ENCODE measurements around the gene PLEKHH1. TPM values are rescaled to one million over a fixed set of nuclear protein-coding genes. Genes with fewer than 3 reads are reported as not detected.

The PLEKHH1 gene
- total and polyA plus RNA-seq, 9 of the 15 experiments (the other 6 are each of a cell fraction or from before 2014, with no cell fraction given), result 0.76 to 5.9 (median 2.9) TPM

DNA sequence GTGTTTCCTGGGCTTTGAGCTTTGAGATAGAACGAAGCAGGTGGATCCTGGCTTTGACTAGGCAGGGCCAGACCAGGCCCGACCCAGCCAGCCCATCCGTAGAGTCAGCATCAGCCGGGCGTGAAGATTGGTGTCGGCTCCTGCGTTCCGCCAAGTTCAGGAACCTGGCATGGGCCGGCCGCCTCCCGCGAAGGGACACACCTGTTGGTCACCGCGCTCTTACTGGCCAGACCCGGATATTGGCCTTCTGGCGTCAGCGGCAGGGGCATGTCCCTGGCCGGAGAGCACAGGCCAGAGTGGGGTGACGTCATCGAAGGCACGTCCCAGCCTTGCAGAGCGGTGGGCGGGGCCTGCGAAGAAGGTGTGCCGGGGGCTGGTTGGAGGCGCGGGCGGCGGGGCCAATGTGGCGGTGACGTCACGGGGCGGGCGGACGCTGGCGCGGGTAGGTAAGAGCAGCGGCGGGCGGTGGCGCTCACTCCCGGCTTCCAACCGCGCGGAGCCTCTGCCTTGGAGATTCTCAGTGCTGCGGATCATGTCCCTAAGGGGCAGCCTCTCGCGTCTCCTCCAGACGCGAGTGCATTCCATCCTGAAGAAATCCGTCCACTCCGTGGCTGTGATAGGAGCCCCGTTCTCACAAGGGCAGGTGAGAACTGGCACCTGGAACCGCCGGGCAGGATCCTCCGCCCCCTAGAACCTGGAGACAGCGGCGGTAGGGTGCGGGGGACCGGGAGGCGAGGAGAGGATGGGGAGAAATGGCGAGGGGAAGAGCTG is 86.5 kb downstream of the PLEKHH1 start, which contains the start of gene ARG2 (continued):
- TF ChIP-seq ZBTB2 (IDR thresholded peaks at IDR 0.05) (no peak), RBM17 (IDR thresholded peaks at IDR 0.05; ENCODE audit: borderline replicate concordance, low read depth, low read length) (no peak), SMARCA4 (IDR thresholded peaks at IDR 0.05) (no peak), HNRNPLL (IDR thresholded peaks at IDR 0.05; ENCODE audit: low read depth, low read length, poor library complexity, severe bottlenecking) (peak; percentile 47), SP1 (CRISPR knock-in tag; IDR thresholded peaks at IDR 0.05) (peak; percentile 87), TAF1 (IDR thresholded peaks at IDR 0.05; ENCODE audit: control insufficient read depth, extremely low read depth, insufficient read depth, low read length, severe bottlenecking) (no peak), CCAR2 (IDR thresholded peaks at IDR 0.05; ENCODE audit: low read depth, low read length) (no peak), HCFC1 (IDR thresholded peaks at IDR 0.05; ENCODE audit: low read depth, low read length) (no peak), DLX4 (CRISPR knock-in tag; IDR thresholded peaks at IDR 0.05) (no peak), SAFB (IDR thresholded peaks at IDR 0.05; ENCODE audit: borderline replicate concordance, low read depth, low read length) (no peak), RBM14 (IDR thresholded peaks at IDR 0.05; ENCODE audit: borderline replicate concordance, insufficient read depth, low read depth, low read length) (no peak), NFIX (CRISPR knock-in tag; IDR thresholded peaks at IDR 0.05; ENCODE audit: low read depth) (no peak), E2F8 (IDR thresholded peaks at IDR 0.05; ENCODE audit: low read depth, partially characterized antibody) (peak; percentile 19), ZNF212 (CRISPR knock-in tag; IDR thresholded peaks at IDR 0.05) (no peak), ZNF511 (CRISPR knock-in tag; IDR thresholded peaks at IDR 0.05) (no peak), GTF2A2 (tag; IDR thresholded peaks at IDR 0.05) (no peak), ZZZ3 (IDR thresholded peaks at IDR 0.05) (no peak), KLF6 (CRISPR knock-in tag; IDR thresholded peaks at IDR 0.05; ENCODE audit: borderline replicate concordance) (no peak), ZNF41 (CRISPR knock-in tag; conservative IDR thresholded peaks at IDR 0.05) (no peak), PTRF (tag; IDR thresholded peaks at IDR 0.05) (no peak), HDGF (IDR thresholded peaks at IDR 0.05) (no peak)
- TF ChIP-seq, protein P1, sequence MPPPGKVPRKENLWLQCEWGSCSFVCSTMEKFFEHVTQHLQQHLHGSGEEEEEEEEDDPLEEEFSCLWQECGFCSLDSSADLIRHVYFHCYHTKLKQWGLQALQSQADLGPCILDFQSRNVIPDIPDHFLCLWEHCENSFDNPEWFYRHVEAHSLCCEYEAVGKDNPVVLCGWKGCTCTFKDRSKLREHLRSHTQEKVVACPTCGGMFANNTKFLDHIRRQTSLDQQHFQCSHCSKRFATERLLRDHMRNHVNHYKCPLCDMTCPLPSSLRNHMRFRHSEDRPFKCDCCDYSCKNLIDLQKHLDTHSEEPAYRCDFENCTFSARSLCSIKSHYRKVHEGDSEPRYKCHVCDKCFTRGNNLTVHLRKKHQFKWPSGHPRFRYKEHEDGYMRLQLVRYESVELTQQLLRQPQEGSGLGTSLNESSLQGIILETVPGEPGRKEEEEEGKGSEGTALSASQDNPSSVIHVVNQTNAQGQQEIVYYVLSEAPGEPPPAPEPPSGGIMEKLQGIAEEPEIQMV (tag; conservative IDR thresholded peaks at IDR 0.05; ENCODE audit: low read depth), result no peak

All from K562 (cell line).